Bone marrow (tissue), 2 donors: ENCODE data around the gene KRT7.
"Not testable (repeated sequence)": the region's sequence is repeated elsewhere in the genome, so short reads cannot be mapped to it uniquely, and the experiment has no call there.

Experiments
- DNase-seq, 2 donors: peaks; one replicate each; lab custom pipeline; 2025; lab: John Stamatoyannopoulos, UW

KRT7 gene

GRCh38 chr12:52255926-52256583 is 23.0 kb downstream of the KRT7 start:
- no peak for DNase-seq

- no peak for DNase-seq
Observed at GRCh38 chr12:52256584-52256935, 23.5 kb downstream of the KRT7 start.

GRCh38 chr12:52257074-52257551 is 24.1 kb downstream of the KRT7 start:
- no peak for DNase-seq

GRCh38 chr12:52257922-52258321 is 24.9 kb downstream of the KRT7 start:
- not testable (repeated sequence) for DNase-seq

- DNase-seq = no peak
Observed at GRCh38 chr12:52258335-52258901, 25.4 kb downstream of the KRT7 start.

GRCh38 chr12:52259657-52260243 is 26.7 kb downstream of the KRT7 start:
- peak in 1 of 2 donors; percentile 12 for DNase-seq

GRCh38 chr12:52260361-52261207 is 27.5 kb downstream of the KRT7 start:
- DNase-seq = peak in 1 of 2 donors; percentile 72

GRCh38 chr12:52261208-52261484 is 28.1 kb downstream of the KRT7 start:
- DNase-seq = no peak

GRCh38 chr12:52262286-52262685 is 29.2 kb downstream of the KRT7 start:
- no peak for DNase-seq

- no peak for DNase-seq
Observed at GRCh38 chr12:52263761-52264434, 30.9 kb downstream of the KRT7 start.

GRCh38 chr12:52264435-52264825 is 31.4 kb downstream of the KRT7 start:
- no peak for DNase-seq

GRCh38 chr12:52266514-52266913 is 33.5 kb downstream of the KRT7 start:
- DNase-seq = no peak

GRCh38 chr12:52267266-52267665 is 34.2 kb downstream of the KRT7 start:
- no peak for DNase-seq

GRCh38 chr12:52267699-52268098 is 34.7 kb downstream of the KRT7 start:
- DNase-seq = no peak

GRCh38 chr12:52268212-52268611 is 35.2 kb downstream of the KRT7 start:
- no peak for DNase-seq

GRCh38 chr12:52270541-52271070 is 37.6 kb downstream of the KRT7 start:
- DNase-seq = no peak

- DNase-seq = no peak
Observed at GRCh38 chr12:52271158-52271557, 38.1 kb downstream of the KRT7 start.

- no peak for DNase-seq
Observed at GRCh38 chr12:52274521-52275120, 41.6 kb downstream of the KRT7 start, which contains the start of gene KRT86. TSS of gene KRT86 (plus strand) at chr12:52274645. CDS start at chr12:52301917, 27,272 bp downstream.

GRCh38 chr12:52275686-52276085 is 42.6 kb downstream of the KRT7 start:
- DNase-seq = no peak

GRCh38 chr12:52277486-52278245 is 44.6 kb downstream of the KRT7 start:
- no peak for DNase-seq
